A549 (cell line): ENCODE data around the gene PHAF1. TPM values are rescaled to one million over a fixed set of nuclear protein-coding genes. Genes with fewer than 3 reads are reported as not detected.

Experiments
- ATAC-seq, 2 experiments: fragments of 200-7000 bp in 1 of 2; fragments of >200 bp in 1 of 2; cut with Nextera tagmentation in 1 of 2; cut with Tn5 transposase in 1 of 2; 3 replicates each; pipeline versions ENCODE4 v1.8.0 to v1.9.1; 2018 to 2020; ENCODE audit warnings: mild to moderate bottlenecking in 1 of 2, moderate library complexity in 1 of 2
- CTCF ChIA-PET: fragments of 300-600 bp; sonication (Branson Sonifier 250); formaldehyde crosslinking; extraction: SDS; loops from one replicate; lab custom pipeline; 2021; ENCODE audit warnings: antibody characterized with exemption, inconsistent platforms; lab: Yijun Ruan, JAX
- POLR2A ChIA-PET: fragments of 350-600 bp; formaldehyde crosslinking; extraction: SDS; loops from one replicate; lab custom pipeline; 2021; ENCODE audit warnings: antibody characterized with exemption, inconsistent platforms; lab: Yijun Ruan, JAX
- DNase-seq, 2 experiments: peaks; one replicate each; pipeline versions ENCODE4 v3.0.0 to v3.0.0-alpha.2; 2011 to 2016; ENCODE audit warnings: low read depth in 1 of 2, low spot score in 1 of 2
- FAIRE-seq: peaks from 2 replicates; lab custom pipeline; 2011; peaks lifted over from hg19 to GRCh38; lab: Jason Lieb, UNC
- H3K27ac ChIP-seq, 2 experiments: fragments of >200 bp; sonication (Bioruptor Twin); formaldehyde crosslinking; 3 replicates each; pipeline ENCODE4 v1.5.1; 2016 to 2017
- H3K4me1 ChIP-seq: fragments of >200 bp; sonication (Bioruptor Twin); formaldehyde crosslinking; 3 replicates; pipeline ENCODE4 v1.6.1; 2016
- H3K4me2 ChIP-seq: fragments of >200 bp; sonication (Bioruptor Twin); formaldehyde crosslinking; 3 replicates; pipeline ENCODE4 v1.6.1; 2016
- H3K4me3 ChIP-seq: fragments of >200 bp; sonication (Bioruptor Twin); formaldehyde crosslinking; 3 replicates; pipeline ENCODE4 v1.5.1; 2016
- H3K9me3 ChIP-seq: fragments of >200 bp; sonication (Bioruptor Twin); formaldehyde crosslinking; 3 replicates; pipeline ENCODE4 v1.6.1; 2016
- BCL3 ChIP-seq: fragments of >200 bp; sonication (Bioruptor Twin); formaldehyde crosslinking; IDR thresholded peaks from 3 replicates; pipeline ENCODE4 v1.6.1; 2016
- CHD2 ChIP-seq: fragments of 150-350 bp; IDR thresholded peaks from 2 replicates; pipeline ENCODE4 v1.6.1; 2014; ENCODE audit warnings: low read length; ENCODE audit not compliant: partially characterized antibody
- CHD4 ChIP-seq: fragments of 200-600 bp; sonication (generic); IDR thresholded peaks from 2 replicates; pipeline ENCODE4 v1.6.1; 2016; ENCODE audit warnings: antibody characterized with exemption, mild to moderate bottlenecking, borderline replicate concordance
- CTCF ChIP-seq: fragments of >200 bp; sonication (Bioruptor Twin); formaldehyde crosslinking; IDR thresholded peaks from 3 replicates; pipeline ENCODE4 v1.5.1; 2016
- EHMT2 ChIP-seq: fragments of 200-600 bp; sonication (generic); IDR thresholded peaks from 2 replicates; pipeline ENCODE4 v1.6.1; 2016; ENCODE audit warnings: antibody characterized with exemption, low read depth, mild to moderate bottlenecking, moderate library complexity
- EP300 ChIP-seq, 2 experiments: fragments of >200 bp; sonication (Bioruptor Twin); formaldehyde crosslinking; IDR thresholded peaks; 2 replicates in 1 of 2; 3 replicates in 1 of 2; pipeline ENCODE4 v1.6.1; 2016 to 2017
- FOSB ChIP-seq: fragments of 250-450 bp; sonication (Bioruptor Pico); IDR thresholded peaks from 2 replicates; pipeline ENCODE4 v1.5.0; 2020; ENCODE audit warnings: mild to moderate bottlenecking, moderate library complexity
- FOSL2 ChIP-seq, 2 experiments: fragments of 450-650 bp in 1 of 2; fragments of >200 bp in 1 of 2; sonication (Bioruptor Twin) in 1 of 2; formaldehyde crosslinking; IDR thresholded peaks; 2 replicates each; pipeline versions ENCODE4 v1.5.0 to v1.6.1; 2016 to 2020; ENCODE audit warnings: mild to moderate bottlenecking in 1 of 2, moderate library complexity in 1 of 2
- HDAC2 ChIP-seq: fragments of 200-600 bp; sonication (generic); IDR thresholded peaks from 2 replicates; pipeline ENCODE4 v1.6.1; 2016
- HEYL ChIP-seq: fragments of 250-450 bp; sonication (Bioruptor Pico); IDR thresholded peaks from 2 replicates; pipeline ENCODE4 v1.8.0; 2021; ENCODE audit warnings: mild to moderate bottlenecking, moderate library complexity
- HOXB13 ChIP-seq: fragments of 250-450 bp; sonication (Bioruptor Pico); IDR thresholded peaks from 2 replicates; pipeline ENCODE4 v1.5.0; 2020; ENCODE audit warnings: low read depth, mild to moderate bottlenecking, moderate library complexity
- JUN ChIP-seq, 2 experiments: fragments of >200 bp; sonication (Bioruptor Twin); formaldehyde crosslinking; IDR thresholded peaks; 2 replicates in 1 of 2; 3 replicates in 1 of 2; pipeline ENCODE4 v1.6.1; 2016 to 2017
- KDM1A ChIP-seq: fragments of 200-600 bp; sonication (generic); IDR thresholded peaks from 2 replicates; pipeline ENCODE4 v1.6.1; 2016; ENCODE audit warnings: low read depth, mild to moderate bottlenecking
- MAFK ChIP-seq: fragments of 450-650 bp; IDR thresholded peaks from 2 replicates; pipeline ENCODE4 v1.6.1; 2014; ENCODE audit not compliant: partially characterized antibody
- PBX3 ChIP-seq: IDR thresholded peaks from 2 replicates; pipeline ENCODE4 v1.6.1; 2012
- POLR2A ChIP-seq: IDR thresholded peaks from 2 replicates; pipeline ENCODE4 v1.6.1; 2012; ENCODE audit warnings: mild to moderate bottlenecking, low read length
- RAD21 ChIP-seq, 2 experiments: fragments of >200 bp in 1 of 2; sonication (Bioruptor Twin) in 1 of 2; formaldehyde crosslinking in 1 of 2; IDR thresholded peaks in 1 of 2; conservative IDR thresholded peaks in 1 of 2; 2 replicates in 1 of 2; 3 replicates in 1 of 2; pipeline ENCODE4 v1.6.1; 2012 to 2018; ENCODE audit warnings: inconsistent platforms in 1 of 2
- RARB ChIP-seq: fragments of 250-450 bp; sonication (Bioruptor Pico); IDR thresholded peaks from 2 replicates; pipeline ENCODE4 v1.8.0; 2021; ENCODE audit warnings: mild to moderate bottlenecking, moderate library complexity
- RNF2 ChIP-seq: fragments of 200-600 bp; sonication (generic); IDR thresholded peaks from 2 replicates; pipeline ENCODE4 v1.6.1; 2016; ENCODE audit warnings: low read depth, mild to moderate bottlenecking, antibody characterized with exemption, moderate library complexity, borderline replicate concordance
- ZC3H11A ChIP-seq: fragments of 450-650 bp; IDR thresholded peaks from 2 replicates; pipeline ENCODE4 v1.6.1; 2014; ENCODE audit warnings: antibody characterized with exemption, mild to moderate bottlenecking
- WGBS: methylation state at CpG from one replicate; pipeline ENCODE4 v1.1.6; 2017; ENCODE audit errors: missing lambda C conversion rate; 5-methylcytosine and 5-hydroxymethylcytosine counted together
- polyA plus RNA-seq, 4 experiments: library from polyadenylated mRNA; depleted of rRNA in 3 of 4; stranded (reverse); fragments of >200 nt; fragmentation: RNase III in 1 of 4; extraction: RNeasy Plus Mini Kit Qiagen cat#74134 plus additional on column Dnase treatment in 1 of 4; gene quantifications; 2 replicates in 3 of 4; 3 replicates in 1 of 4; pipeline ENCODE4 v1.2.3, GENCODE V29; 2011 to 2017
- TF ChIP-seq, protein P1 (sequence below): IDR thresholded peaks from 2 replicates; pipeline ENCODE4 v1.6.1; 2012

PHAF1 gene
- polyA plus RNA-seq, 2 of the 4 experiments (the other 2 are of a cell fraction) = 21.6 to 37.6 TPM

- peak overlapping the region; percentile 87 for H3K4me2 ChIP-seq
- POLR2A ChIA-PET = interaction anchor here (0.8 kb wide), 1 partner anchor 17 kb away, joined by 3 read pairs; no protein-coding TSS in a partner anchor
- peak; percentile 41 to 65 for ATAC-seq
- H3K4me1 ChIP-seq = peaks cover 36% of the 10 kb centered on the region
- H3K9me3 ChIP-seq = no peaks in the 10 kb centered on the region
- DNase-seq = peak; percentile 57 to 76
- no peak for FAIRE-seq
- WGBS = 35% methylated on average over 11 of the region's 73 CpGs
- TF ChIP-seq PBX3 (peak; percentile 70; the same call in 1 of the 2 replicates), JUN (IDR thresholded peaks at IDR 0.05) (peak in 1 of 2 experiments; percentile 50; a peak in 1 of 5 replicates), FOSL2 (IDR thresholded peaks at IDR 0.05) (no peak), FOSL2 (CRISPR knock-in tag; IDR thresholded peaks at IDR 0.05) (no peak)
- TF ChIP-seq, protein P1, sequence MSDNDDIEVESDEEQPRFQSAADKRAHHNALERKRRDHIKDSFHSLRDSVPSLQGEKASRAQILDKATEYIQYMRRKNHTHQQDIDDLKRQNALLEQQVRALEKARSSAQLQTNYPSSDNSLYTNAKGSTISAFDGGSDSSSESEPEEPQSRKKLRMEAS = peak; percentile 56
- H3K4me3 ChIP-seq = peak overlapping the region; percentile 46
- H3K27ac ChIP-seq = peak overlapping the region; percentile 57 to 77; a peak in 5 of 6 replicates
- CTCF ChIA-PET = interaction anchor here (1.2 to 20.5 kb wide), 8 partner anchors 8 to 200 kb away, joined by 3 to 314 read pairs (median 6); partner anchors contain the start of genes B3GNT9, EXOC3L1, FBXL8 and MATCAP1
These were observed 68.3 kb downstream of the PHAF1 start for GRCh38 chr16:67177743-67178699.

DNA sequence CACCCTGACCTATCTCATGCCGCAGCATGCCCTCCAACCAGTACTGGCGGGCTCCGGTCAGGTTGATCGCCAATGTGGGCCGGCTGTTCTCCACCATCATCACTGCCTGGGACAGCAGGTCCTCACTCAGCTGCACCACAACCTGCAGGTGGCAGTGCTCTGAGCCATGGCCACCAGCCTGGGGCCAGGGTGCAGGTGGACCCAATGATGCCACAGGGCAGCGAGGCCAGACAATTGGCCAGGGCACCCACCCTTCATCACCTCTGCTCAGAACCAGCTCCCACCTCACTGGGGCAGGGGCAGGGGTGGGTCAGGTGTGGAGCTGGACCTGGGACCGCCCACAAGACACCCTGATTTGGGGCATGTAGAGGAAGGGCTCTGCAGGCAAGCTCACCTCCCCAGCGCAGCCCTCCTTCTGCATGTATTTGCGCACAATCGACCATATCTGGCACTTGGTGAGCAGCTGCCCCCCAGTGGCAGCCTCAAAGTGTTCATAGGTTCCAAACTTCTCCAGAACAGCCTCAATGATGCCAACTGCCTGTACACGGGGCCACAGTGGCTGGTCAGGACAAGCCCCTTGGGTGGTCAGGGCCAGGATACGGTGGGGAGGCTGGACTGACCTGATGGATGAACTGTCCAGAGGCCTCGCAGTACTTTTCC is 69.8 kb downstream of the PHAF1 start:
- ATAC-seq = no peak
- POLR2A ChIA-PET = interaction anchor here (0.9 kb wide), 1 partner anchor 10 kb away, joined by 3 read pairs; the partner anchor contains the start of gene NOL3
- Histone ChIP-seq H3K9me3 (no peaks in the 10 kb centered on the region), H3K4me2 (no peak overlapping the region), H3K4me1 (peaks cover 30% of the 10 kb centered on the region), H3K27ac (no peak overlapping the region), H3K4me3 (no peak overlapping the region)
- TF ChIP-seq RAD21 (conservative IDR thresholded peaks at IDR 0.05 in 1 of 2, IDR thresholded peaks at IDR 0.05 in 1 of 2) (peak in 1 of 2 experiments; percentile 58; a peak in 3 of 5 replicates), EHMT2 (no peak), HOXB13 (CRISPR knock-in tag) (no peak), POLR2A (no peak), CHD2 (no peak), RNF2 (no peak), BCL3 (no peak), HEYL (CRISPR knock-in tag) (no peak), HDAC2 (no peak), CTCF (peak; percentile 30; the same call in 2 of the 3 replicates)
- CTCF ChIA-PET = interaction anchor here (0.8 to 1.2 kb wide), 4 partner anchors 11 to 219 kb away, joined by 3 to 5 read pairs (median 4); partner anchors contain the start of gene CES3
- 71% methylated on average over 6 of the region's 13 CpGs for WGBS
- no peak for FAIRE-seq
- DNase-seq = peak in 1 of 2 experiments; percentile 57

DNA sequence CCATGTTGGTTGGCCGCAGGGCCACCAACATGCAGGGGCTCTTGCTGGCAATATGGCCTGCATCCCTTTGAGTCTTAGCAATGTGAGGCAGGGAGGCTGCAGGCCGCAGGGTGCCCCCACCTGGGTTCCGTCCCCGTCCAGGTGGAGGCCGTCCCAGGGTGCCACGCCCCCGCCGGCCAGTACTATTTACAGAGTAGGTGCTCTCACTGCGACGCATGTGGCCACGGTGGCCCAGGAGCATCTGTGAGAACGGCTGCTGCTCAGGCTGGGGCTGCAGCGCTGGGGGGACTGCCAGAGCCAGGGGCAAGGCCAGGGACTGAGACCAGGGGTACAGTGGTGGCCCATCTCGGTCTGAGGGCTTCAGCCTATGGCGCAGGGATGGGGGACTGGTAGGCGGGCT is 70.4 kb downstream of the PHAF1 start:
- H3K4me2 ChIP-seq = no peak overlapping the region
- H3K9me3 ChIP-seq = no peaks in the 10 kb centered on the region
- H3K4me3 ChIP-seq = no peak overlapping the region
- CTCF ChIA-PET = interaction anchor here (1.1 kb wide), 1 partner anchor 25 kb away, joined by 5 read pairs; no protein-coding TSS in a partner anchor
- POLR2A ChIA-PET = no interaction called here
- H3K4me1 ChIP-seq = peaks cover 27% of the 10 kb centered on the region
- no peak overlapping the region for H3K27ac ChIP-seq
- 82% methylated on average over 11 of the region's 16 CpGs for WGBS
- ATAC-seq = no peak
- FAIRE-seq = no peak
- DNase-seq = no peak
- no peak for TF ChIP-seq FOSB (CRISPR knock-in tag)
- TF ChIP-seq EP300 (IDR thresholded peaks at IDR 0.05) = no peak
- TF ChIP-seq KDM1A = no peak
- no peak for TF ChIP-seq CTCF
- no peak for TF ChIP-seq MAFK
- no peak for TF ChIP-seq RNF2
- TF ChIP-seq FOSL2 (IDR thresholded peaks at IDR 0.05) = no peak
- TF ChIP-seq FOSL2 (CRISPR knock-in tag; IDR thresholded peaks at IDR 0.05) = no peak
- TF ChIP-seq ZC3H11A = no peak
- no peak for TF ChIP-seq CHD4
- no peak for TF ChIP-seq RARB (CRISPR knock-in tag)
